ENCODE data around the gene NPBWR2.
A peak's percentile ranks its signal among the peaks of the same experiment; 100 is the strongest.

NPBWR2 gene

DNA sequence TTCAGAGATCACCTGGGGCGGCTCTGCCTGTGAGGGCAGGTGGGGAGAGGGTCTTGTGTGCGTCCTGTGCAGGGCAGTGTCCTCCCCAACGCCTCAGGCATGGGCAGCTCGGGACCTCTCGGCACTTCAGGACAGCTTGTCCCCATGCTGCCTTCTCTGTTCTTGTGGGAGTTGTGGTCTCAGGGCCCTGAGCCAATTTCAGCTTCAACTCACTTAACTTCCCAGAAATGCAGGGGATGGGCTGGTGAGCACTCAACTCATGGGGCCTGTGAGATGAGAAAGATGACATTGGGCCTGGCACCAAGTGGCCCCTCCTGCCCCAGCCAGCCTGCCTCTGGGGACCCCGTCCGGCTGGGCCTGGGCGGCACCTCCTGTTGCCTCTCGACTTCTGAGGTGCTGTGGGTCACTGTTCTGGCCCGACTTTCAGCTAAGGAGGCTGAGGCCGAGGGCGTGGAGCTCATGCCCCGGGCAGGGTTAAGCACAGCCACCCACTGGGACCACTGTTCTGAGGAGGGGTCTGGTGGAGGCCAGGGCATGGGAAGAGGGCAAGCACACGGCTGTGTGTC lies 34.8 kb downstream of the NPBWR2 start:
- no peak for DNase-seq (ENCODE audit: low spot score)

DNA sequence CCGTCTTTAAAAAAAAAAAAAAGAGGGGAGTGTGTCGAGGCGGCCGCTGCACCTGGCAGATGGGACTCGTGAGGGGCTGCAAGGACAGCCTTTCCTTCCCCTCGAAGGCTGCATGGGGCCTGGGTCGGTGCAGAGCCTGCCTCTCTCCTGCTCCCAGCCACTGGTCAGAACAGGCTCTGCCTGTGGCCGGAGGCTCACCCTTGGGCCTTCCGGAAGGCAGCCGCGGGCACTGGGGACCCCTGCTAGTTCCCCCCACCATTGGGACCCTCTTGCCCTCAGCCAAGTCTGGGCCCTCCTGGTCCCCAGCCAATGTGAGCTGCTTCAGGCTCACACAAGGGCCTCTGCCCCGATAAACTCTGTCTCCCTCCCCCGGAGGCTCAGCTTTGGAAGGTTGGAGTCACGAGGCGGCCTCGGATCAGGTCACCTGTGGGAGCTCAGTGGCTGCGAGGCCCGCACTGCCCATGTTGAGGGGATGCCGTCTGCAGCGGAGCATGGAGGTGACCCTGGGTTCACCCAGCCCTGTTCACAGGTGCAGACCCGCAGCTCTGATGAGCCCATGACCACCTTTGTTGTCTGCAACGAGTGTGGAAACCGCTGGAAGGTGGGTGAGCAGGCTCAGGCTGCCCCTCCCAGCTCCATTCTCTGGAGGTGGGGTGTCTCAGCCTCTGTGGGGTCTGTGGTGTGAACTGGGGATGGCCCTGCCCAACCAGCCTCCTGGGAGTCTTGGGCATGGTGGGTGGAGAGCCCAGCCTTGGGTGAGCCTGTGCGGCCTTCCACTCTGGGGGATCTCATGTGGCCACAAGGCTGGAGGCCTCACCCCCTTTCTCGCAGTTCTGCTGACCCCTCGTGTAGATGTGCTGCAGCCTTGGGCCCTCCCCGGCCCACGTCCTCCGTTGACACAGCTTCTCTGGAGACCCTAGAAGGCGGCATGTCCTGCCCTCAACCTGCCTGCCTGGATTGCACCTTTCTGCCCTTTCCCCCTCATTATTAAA lies 35.7 kb downstream of the NPBWR2 start:
- no peak for DNase-seq (ENCODE audit: low spot score)

GRCh38 chr20:64070244-64070993 lies 36.9 kb downstream of the NPBWR2 start:
- DNase-seq (ENCODE audit: low spot score): no peak

DNA sequence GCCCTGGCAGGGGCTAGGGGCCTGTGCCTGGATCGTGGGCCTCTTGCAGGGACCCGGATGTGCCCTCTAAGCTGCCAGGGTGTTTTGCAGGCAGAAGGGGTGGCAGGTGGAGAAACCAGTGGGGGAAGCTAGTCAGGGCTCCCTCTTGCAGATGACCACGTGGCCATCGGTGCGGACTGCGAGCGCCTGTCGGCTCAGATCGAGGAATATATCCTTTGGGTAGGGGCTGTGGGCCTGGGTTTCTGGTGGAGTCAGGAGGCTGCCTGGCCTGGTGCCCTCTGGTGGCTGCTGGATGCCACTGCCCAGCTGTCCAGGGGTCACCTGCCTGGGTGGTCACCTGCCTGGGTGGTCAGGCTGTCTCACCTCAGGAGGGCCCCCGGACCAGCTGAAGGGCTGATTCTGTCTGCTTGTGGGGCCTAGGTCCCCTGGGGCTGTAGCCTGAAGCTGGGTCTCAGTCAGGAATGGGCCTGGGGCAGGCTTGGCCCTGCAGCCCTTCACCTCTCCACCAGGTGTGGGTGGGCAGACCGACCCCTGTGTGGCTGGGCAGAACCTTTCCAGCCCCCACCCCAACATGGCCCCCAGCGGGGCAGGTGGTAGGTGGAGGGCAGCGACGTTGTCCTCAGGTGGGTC lies 37.6 kb downstream of the NPBWR2 start:
- DNase-seq (ENCODE audit: low spot score): peak; percentile 68

DNA sequence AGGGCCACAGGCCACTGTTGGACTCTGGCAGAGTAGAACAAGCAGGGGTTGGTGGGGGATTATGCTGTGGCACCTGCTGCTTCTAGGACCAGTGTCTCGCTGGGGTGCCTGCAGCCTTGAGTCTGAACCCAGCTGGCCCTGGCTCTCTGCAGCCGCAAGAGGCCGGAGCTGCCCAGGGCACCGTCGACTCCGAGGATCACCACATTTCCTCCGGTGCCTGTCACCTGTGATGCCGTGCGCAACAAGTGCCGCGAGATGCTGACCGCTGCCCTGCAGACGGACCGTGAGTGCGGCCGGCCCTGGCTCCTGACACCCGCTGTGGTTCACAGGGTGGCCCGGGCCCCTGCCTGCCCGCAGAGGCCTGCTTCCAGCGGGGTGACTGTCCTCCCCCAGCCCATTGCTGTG lies 38.2 kb downstream of the NPBWR2 start:
- DNase-seq (ENCODE audit: low spot score): no peak

GRCh38 chr20:64068386-64069208 lies 38.8 kb downstream of the NPBWR2 start:
- no peak for DNase-seq (ENCODE audit: low spot score)

GRCh38 chr20:64067733-64068307 lies 39.5 kb downstream of the NPBWR2 start:
- no peak for DNase-seq (ENCODE audit: low spot score)

DNA sequence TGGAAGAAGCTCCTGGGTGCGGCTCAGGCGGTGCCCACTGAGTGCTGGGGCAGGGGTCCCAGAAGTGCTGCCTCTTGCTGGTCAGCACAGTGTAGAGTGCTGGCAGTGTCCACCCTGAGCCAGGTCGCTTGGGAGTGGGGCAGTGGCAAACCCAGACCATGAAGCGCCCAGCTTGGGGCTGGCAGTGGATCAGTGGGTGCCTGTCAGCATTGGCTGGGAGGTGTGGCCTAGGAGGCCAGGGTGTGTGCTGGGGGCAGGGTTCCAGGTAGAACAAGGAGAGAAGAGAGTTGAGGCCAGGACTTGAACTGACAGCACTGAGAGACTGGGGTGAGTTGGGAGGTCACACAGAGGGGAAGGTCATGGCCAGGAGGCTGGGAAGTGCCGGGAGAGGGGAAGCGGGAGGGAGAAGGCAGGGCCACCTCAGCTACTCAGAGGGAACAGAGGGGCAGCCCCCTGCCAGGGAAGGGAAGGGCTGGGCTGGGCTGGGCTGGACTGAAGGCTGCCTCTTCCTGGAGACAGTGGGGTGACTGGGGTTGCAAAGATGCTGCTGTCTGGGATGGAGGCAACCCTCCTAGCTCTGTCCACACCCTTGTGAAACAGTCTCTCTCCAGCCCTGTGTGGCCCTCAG lies 40.2 kb downstream of the NPBWR2 start:
- DNase-seq (ENCODE audit: low spot score): no peak

DNA sequence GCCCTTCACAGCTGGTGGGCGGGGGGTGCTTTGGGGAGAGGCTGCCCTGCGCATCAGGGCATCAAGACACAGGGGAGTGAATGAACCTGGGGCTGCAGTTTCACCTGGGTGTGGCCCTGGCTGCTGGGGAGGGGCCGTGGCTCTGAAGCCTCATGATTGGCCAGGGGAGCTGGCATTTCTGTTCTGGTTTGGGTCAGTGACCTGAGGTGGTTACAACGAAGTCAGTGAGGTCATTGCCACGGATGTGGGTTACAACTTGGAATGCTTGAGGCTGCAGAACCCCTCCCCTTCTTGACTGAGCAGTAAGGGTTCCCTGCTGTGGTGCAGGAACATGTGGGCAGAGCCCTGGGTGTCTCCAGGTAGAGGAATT lies 41.4 kb downstream of the NPBWR2 start:
- DNase-seq (ENCODE audit: low spot score): peak; percentile 89

GRCh38 chr20:64065062-64065973 lies 42.0 kb downstream of the NPBWR2 start:
- no peak for DNase-seq (ENCODE audit: low spot score)

DNA sequence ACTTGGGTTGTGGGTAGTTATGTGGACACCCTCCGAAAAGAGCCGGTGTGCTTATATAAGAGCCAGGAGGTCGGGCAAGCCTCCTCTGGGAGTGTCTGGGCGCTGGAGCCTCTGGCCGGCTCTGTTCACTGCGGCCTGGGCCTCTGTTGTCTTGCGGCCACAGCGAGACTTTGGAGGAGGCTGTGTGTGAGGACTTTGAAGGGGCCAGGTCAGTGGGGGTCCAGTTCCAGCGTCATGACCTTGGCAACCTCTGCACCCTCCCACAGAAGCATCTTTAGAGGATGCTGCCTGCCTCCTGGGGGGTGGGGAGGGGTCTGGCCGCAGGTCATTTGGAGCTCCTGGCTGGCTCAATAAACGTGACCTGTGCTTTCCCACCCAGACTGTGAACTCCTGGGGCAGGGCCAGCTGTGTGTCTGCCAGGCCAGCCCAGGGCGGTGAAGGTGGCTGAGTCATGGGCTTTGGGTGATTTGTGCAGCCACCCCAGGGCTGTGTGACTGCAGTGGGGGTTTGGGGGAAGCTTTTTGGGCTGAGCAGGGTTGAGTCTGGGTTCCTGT lies 43.1 kb downstream of the NPBWR2 start:
- DNase-seq (ENCODE audit: low spot score): peak; percentile 83

GRCh38 chr20:64063389-64064144 lies 43.8 kb downstream of the NPBWR2 start:
- DNase-seq (ENCODE audit: low spot score): peak; percentile 57

DNA sequence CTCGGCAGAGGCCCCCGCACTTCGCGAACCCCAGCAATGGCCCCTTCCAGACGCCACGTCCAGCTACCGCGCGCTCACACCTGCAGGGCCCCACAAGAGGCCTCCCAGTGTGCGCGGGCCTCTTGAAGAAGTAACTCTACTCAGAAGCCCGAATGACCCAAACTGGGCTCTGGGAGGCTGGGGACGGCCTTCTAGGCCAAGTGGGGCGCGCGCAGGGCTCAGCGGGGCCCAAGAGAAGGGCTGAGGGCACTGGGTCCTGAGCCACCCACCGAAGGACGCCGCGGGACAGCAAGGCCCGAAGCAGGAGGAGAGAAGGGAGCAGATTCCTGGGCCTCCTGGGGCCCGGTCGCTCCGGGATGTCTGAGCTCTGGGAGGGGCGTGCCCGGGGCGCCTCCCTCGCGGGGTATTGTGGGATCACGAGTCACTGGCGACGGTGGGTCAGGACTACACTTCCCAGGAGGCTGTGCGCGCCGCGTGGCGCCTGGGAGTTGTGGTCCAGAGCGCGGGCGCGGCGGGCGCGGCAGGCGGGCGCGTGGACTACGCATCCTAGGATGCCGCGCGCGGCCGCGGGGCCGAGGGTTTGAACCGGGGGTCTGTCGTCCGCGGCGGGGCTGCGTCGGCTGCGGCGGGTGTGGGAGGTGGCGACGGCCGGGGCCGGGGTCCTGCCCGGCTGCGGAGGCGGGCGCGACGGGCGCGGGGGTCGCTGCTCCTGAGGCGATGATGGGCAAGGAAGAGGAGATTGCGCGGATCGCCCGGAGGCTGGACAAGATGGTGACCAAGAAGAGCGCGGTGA lies 44.6 kb downstream of the NPBWR2 start, which contains the start of gene TCEA2:
Gene TCEA2 (plus strand): TSS at position 603 of the 793 bp plus-strand sequence. CDS start 115 bp downstream, at position 718.
- peak; percentile 99 for DNase-seq (ENCODE audit: low spot score)

- no peak for DNase-seq (ENCODE audit: low spot score)
These were observed 45.1 kb downstream of the NPBWR2 start for GRCh38 chr20:64062276-64062595.

- no peak for DNase-seq (ENCODE audit: low spot score)
These were observed 48.8 kb downstream of the NPBWR2 start for GRCh38 chr20:64058536-64058935.

DNA sequence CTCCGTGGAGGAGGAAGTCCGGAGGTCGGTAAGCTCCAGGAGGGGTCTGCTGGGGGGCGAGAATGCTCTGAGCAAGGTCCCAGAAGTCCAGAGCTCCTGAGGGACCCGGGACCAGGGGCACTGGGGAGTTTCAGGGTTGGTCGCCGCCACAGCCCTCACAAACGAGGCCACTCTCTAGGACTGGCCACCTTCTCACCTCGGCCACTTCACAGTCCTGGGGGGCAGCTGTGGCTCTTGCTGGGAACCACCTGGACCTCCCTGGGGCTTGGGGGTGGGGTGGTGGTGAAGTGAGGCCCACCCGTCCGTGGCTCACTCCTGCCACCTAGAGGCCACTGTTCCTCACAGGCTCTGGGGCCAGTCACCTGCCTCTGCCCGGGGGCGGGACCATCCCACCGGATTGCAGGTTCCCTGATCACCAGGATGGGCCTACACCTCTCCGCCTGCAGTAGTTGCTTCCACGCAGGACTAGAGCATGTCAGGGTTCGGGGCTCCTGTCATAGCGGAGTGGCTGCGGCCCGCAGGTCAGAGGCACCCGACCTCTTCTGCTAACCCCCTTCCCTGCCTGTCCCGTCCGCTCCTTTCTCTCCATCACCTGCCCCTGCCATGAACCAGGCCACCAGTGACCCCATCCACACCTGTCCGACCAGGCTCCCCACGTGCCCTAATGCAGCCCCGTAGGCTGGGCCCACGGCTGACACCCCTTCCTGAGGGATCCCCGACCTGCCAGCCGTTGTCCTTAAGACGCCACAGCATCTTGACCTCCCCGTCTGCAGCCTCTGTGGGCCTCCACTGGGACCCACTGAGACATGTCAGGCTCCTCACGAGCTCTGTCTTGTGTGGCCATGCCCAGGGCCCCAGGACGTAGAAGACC lies 49.5 kb downstream of the NPBWR2 start:
- peak; percentile 85 for DNase-seq (ENCODE audit: low spot score)
